Stimulated activated CD8-positive, alpha-beta memory T cell treated with anti-CD3 and anti-CD28 coated beads, Interleukin-4, amount 100 ng/mL, for 4 hours (primary cell): Measurements from ENCODE around the gene SULT1C2.

ENCODE experiments used
- DNase-seq, 2 donors: peaks; one replicate each; pipeline ENCODE4 v3.0.0-alpha.2; 2020; ENCODE audit warnings: low read depth in 2 of 2, low spot score in 1 of 2

The SULT1C2 gene

DNA sequence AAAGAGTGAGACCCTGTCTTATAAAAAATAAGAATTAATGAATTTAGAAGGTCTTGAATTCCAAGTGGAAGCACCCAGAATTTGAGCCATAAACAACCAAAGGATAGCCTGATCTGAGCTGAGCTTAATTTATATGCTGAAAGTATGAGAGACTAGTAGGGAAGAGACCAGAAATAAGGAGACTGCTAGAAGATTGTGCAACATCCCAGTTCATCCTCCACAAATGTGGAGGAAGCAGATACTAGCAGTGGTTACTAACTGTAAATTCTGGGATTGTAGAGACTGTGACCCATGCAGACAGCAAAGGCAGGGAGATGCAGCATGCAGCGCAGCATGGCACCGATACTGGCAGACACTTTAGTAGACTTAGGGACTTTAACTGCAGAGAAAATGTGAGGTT is 1.5 kb upstream of the SULT1C2 start:
- DNase-seq = no peak

DNA sequence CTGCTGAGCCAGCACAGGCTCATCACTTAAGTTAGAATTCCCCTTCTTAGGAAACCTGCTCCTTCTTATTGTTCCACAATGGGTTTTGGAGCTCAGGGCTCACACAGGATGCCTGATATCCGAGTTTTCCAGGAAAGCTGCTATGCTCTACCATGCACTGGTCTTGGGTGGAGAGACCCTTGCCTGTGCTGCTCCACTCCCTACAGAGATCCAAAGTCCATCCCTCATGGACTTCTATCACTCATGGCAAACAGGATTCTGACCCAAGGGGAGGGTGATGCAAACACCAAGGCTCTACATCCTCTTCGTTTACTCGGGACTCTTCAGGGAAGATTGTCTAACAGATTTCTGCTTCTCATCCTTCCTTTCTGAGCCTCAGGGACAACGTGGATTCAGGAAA is 5.2 kb downstream of the SULT1C2 start:
- DNase-seq = no peak

DNA sequence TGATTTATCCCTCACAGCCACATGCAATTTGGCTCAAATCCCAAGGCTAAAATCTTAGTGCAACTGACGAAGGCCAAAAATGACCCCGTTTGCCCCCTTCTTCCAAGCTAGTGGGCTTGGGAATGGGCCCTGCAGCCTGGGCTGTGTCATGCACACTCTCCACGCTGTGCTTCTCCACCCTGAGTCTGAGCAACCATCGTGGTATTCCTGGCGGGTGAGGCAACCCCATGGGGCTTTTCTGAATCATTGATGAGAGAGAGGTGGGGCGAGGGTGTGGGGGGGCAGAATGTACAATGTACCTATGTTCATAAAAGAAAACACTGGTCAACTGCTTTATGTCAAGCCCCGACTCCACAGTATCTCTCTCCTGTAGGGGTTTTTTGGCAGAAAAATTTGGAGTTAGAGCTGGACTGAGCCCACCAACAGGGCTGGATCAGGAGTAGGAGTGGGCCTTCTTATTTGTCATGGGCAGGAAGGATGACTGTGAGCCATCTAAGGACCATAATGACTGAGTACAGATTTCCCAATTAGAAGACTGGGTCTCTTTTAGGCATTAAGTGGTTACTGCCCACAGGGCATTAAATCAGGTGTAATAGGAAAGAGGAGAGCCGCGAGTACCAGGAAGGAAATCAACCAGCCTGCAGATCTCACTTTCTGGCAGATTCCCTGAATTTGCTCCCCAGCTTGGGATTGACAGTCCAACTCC is 8.9 kb downstream of the SULT1C2 start:
- DNase-seq = no peak

DNA sequence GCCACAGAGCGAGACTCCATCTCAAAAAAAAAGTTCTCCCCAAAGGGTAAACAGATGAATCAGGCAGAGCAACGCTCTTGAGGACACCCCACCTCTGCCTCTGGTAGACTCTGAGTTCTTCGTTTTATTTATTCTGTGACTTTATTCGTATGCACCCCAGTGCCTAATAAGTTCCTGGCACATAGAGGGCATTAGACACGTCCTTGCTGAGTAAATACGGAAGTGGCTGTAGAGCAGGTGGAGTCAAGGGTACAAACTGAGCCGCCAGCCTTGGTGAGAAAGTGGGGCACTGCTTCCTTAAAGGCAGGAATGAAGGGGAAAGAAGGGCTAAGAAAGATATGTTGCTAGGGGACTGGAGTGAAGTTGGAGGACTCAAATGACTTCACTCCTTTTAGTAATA is 12.9 kb downstream of the SULT1C2 start:
- DNase-seq = no peak

DNA sequence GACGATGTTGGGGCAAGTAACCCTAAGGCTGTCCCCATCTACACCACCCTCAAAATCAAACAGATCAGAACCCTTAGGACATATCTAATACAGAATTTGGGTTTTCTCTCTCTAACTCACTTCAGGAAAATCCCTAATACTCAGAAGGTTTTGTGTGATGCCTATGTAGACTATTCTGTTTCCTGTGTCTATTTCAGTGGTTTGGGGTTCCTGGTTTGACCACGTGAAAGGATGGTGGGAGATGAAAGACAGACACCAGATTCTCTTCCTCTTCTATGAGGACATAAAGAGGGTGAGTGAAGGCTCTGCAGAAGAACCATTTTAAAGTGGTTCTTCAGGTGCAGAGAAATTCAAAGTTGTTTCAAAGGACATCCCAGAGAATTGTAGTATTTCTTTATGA is 16.3 kb downstream of the SULT1C2 start:
- no peak for DNase-seq

DNA sequence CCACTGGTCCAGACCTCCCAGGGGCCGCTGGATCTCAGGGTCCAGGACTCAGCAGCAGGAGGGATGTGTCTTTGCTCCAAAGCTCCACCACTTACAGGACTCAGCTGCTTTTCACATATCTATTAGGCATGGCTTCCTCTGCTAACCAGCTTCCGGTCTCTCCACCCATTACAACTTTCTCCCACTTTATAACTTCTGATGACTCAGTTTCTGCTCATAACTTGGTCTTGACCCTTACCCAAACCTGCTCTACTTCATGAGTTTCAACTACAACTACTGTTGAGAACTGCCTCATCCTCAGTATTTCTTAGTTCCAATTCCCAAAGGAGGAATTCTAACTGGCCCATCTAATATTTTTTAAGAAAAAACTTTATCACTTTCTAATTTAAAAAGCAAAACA is 17.2 kb downstream of the SULT1C2 start:
- DNase-seq = no peak

DNA sequence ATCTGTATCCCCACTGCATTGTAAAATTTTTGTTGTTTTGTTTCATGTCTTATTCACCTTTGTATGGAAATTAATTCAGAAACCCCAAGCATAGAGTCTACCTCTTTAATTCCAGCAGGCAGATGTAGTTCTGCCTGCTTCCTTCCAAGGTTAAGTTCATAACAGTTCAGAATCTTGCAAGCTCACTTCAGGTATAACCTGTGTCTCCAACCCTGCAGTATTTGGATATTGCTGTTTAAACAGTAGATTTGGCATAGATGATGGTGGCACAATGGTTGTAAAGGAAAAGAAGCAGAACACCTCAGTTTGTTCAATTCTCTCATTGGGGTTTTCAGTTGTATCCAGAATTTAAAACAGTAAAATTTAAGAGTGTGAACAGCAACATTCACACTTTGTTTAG is 21.2 kb downstream of the SULT1C2 start:
- no peak for DNase-seq

DNA sequence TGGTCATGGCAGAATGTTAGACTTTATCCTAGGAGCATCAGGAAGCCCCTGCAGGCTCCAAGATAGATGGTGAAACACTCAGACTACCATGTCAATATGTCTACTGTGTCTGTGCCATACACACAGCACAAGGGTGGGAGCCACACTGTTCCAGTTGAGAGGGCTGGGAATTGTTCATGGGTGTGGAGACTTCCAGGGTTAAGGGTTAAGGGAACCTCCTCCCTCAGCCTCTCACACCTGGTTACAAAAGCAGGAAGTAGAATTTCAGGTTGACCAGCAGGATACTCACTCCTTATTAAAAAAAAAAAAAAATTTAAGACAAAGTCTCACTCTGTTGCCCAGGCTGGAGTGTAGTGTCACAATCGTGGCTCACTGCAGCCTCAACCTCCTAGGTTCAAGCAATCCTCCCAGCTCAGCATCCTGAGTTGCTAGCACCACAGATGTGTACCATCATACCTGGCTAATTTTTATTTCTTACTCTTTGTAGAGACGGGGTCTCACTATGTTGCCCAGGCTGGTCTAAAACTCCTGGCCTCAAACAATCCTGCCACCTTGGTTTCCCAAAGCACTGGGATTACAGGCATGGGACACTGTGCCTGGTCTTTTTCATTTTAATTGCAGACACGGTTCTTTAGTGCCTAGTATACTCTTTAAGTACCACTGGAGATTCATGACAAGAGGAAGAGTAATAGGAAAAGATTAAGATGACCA is 26.0 kb downstream of the SULT1C2 start:
- no peak for DNase-seq

DNA sequence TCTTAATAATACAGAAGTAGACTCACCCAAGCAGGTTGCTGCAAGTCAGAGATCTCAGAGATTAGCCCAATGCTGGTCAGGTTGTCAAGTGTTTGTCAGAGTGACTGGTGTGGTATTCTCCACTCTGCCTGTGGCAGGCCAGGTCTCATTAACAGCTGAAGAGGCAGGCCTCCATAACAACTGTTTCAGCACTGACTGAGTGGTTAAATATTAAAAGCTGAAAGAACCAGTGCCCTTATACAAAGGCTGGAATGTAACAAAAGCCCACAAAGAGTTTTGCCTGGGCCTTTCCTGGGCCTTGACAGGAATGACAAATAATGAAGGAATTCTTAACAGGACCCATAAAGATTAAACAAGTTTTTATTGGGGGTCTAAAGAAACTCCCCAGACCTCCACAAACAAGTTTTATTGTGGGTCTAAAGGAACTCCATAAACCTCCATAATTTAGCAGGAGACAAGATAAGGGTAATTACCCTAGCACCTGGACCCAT is 26.8 kb downstream of the SULT1C2 start:
- no peak for DNase-seq

DNA sequence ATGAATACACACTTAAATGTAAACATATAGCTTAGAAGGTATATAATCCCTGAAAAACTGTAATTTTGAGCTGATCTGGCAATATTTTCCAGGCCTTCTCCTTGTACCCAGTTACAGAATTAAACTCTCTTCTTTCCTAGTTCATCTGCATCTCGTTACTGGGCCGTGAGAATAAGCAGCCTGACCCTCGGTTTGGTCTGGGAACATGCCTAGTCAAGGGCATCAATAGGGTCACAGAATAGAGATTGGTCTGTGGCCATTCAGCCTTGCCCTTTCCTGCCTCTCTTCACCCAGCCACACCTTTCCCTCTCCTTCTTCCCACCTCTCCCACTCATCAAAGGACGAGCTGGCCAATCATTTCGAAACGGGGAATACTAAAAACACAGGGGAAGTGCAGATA is 27.3 kb downstream of the SULT1C2 start:
- no peak for DNase-seq

DNA sequence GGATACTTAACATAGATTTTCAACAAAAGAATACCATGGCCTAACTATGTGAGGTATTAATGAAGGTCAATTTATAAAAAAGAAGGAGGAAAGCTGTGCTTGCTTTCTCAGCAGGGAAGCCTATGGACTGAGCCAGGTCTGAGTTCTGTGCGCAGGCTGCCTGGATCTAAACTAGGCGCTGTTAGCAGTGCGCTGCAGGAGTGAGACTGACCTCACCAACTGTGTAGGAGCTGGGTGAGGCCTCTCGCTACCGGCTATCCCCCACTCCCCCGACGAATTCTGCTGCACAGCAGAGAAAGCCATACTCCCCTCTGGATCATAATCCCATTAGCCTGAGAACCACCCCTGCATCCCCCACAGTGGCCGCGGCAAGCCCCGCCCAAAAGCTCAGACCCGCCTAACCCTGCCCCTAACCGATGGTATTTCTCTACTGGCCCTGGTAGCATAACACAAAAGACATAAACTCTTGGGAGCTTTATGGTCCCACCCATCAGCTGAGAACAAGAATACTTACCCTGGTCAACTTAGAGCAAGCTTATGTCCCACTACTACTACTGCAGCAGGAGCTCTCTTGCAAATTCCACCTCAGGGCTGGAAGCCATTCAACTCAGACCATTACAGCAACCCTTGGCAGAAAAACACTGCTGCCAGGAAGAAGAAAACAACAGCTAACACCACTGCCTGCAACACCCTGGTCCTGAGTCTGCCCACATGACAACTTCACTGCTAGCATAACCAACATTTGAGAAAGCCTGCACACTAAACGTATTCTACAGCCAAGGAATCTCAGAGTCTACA is 28.0 kb downstream of the SULT1C2 start:
- no peak for DNase-seq

DNA sequence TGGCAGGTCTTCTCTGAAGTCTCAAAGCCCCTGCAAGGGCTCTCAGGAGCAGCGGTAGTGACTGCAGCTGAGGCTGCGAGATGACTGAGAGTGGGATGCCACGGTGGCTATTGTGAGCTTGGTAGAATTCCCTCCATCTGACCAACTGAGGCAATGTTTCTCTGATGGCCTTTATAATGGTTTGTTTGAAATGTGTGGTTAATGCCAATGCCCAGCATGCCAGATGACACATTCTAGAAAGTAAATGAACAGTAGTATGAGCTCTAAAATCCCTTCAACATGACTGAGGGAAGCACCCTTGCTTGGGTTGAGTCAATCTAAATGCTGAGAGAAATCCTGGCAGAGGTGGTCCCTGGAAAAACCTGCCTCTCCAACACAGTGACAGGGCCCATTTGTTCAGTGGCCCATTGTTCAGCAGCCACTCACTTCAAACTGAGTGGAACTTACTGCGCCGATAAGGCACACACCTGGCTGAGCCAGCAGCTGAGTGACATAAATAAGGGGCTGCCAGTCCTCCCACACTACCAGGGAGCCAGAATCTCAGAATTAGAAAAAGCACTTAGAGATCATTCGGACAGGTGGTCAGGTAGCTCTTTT is 31.7 kb downstream of the SULT1C2 start:
- no peak for DNase-seq

DNA sequence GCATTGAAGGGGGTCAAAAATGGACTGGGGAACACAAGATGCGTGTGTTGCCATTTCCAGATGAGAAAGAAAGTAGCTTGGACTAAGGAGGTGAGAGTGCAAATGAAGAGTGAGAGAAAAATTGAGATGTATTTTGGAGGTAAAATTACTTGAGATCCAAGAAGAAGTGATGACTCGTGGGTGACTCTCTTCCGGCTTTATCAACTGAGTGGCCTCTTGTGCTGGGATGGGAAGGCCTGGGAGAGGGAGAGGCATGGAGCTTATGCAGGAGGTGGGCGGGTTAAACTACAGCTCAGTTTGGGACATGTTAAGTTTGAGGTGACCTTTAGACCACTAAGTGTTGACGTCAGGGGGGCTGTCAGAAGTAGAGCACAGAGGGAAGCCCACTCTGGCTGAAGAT is 34.9 kb downstream of the SULT1C2 start:
- DNase-seq = no peak

DNA sequence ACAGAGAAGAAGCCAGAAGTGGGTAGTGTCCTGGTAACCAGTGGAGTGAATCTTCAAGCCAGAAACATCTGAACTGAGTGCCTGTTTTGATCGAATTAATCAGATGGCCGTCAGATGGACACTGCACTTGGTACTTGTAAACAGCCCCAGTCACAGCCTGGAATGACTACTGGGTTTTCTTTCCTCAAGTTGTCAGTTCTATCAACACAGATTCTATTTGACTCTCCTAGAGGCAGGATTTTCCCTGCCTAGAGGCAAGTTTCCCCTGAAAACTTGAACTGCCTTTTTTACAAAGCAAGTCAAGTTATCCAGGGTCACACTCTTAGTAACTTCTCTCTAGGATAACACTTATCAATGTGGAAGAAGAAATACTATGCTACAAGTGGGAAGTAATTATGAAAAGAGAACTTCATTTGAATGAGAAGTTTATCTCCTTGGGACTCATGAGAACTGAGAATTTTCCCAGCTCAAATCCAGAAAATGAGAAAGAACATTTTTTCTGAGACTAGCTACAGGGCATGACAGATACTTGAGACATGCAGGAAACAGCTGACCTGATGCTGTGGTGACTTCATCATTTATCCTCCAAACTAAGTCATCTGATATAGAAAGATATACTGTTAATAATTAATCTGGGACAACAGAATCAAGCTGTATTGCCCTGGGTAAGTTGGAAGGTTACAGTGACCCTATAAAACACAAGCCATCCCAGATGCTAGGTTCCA is 36.0 kb downstream of the SULT1C2 start:
- DNase-seq = no peak

DNA sequence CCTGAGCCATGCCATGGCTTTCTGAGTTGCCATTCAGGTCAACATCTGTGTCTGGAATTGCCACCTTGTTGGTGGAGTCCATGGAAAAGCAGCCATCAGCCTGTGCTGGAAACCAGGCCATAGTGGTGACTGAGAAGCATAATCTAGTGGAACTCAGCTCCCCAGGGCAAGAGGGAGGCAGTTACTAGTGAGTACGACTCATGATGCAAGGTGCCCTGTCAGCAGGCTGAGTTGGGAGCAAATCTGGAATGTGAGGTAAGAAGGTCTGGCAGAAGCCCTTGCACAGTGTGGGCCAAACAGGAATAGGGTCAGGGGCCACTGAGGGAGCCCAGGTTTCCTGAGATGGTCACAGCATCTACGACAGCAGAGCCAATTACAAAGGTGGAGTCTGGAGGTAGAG is 37.1 kb downstream of the SULT1C2 start:
- DNase-seq = no peak

DNA sequence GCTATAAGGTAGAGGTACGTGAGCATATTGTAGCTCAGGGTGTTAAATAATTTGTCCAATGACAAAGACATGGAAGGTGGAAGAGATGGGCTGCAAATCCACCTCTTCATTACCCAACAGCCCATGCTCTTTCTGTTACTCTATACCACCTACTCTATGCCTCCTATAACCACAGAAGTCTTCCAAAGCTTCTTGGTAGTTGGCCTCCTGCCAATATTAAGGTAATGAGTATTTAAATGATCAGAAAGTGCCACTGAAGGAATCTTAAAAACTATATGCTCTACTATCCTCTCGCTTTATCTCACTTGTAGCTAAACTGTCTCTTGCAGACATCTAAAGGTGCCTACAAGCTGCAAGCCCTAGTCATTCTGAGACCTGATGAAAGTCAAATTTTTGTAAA is 41.1 kb downstream of the SULT1C2 start:
- DNase-seq = no peak

DNA sequence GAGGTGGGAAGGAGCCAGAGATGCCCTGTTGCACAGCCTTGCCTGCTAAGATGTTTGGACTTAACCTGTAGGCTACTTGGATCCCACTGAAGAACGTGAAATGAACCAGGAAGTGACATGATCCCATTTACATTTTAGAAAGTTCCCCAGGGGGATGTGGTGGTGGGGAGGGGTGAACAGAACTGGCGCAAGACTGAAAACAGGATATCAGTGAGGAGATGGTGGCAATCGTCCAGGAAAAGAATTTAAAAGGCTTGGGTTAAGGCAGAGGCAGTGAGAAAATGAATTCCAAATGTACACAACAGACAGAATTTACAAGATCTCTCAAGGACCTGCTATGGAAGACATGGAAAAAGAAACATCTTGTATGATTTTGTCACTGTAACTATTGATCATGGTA is 42.3 kb downstream of the SULT1C2 start:
- DNase-seq = no peak

DNA sequence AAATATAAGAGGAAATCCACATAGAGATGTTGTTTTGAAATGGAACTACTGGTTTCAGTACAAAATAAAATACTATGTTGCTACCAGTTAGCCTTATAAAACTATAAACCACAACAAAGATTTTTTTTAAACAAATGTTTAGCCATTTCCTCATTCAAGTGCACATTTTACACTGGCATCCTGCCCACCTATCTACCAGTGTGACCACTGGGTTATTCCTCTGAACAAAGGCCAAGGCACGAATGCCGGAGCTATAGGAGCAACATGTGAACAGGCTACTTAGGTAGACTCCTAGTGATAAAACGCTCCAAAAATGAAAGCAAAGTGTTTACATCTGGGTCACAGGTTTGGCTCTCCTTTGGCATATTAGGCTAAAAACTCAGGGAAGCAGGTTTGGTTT is 57.3 kb downstream of the SULT1C2 start:
- no peak for DNase-seq

DNA sequence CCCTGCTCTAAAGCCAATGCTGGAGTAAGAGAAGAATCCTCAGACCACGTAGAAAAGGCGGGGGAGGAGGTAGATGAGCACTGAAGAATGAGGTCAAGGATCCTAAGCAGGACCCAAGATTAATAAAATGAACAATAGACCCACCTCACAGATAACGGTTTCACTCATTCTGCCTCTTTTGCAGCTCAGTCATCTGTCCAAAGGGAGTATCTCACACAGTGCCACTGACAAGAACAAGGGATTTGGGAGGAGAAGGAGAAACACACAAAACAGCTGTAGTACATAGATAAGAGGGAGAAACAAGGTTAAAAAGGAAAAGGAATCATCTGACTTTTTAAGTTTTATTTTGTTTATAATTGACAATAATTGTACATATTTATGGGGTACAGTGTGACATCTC is 58.1 kb downstream of the SULT1C2 start:
- DNase-seq = no peak

DNA sequence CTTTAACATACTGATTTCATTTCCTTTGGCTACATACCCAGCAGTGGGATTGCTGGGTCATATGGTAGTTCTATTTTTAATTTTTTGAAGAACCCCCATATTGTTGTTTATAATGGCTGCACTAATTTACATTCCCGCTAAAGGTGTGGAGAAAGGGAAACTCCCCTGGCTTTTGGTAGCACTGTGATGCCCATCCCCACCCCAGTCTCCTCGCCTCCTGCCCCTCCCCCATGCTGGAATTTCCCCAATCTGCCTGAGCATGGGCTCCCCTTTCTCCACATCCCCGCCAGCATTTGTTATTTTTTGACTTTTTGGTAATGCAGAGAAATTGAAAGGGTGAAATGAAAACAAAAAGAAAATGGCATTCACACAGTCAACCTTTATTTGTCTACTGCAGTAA is 59.1 kb downstream of the SULT1C2 start:
- no peak for DNase-seq
